Amygdala (tissue), 56 donors: ENCODE data around the gene GLIS2.
A peak's percentile ranks its signal among the peaks of the same experiment; 100 is the strongest.

ENCODE experiments used
- DNase-seq, 56 donors: peaks; one replicate each; lab custom pipeline; 2025; lab: John Stamatoyannopoulos, UW

The GLIS2 gene

DNA sequence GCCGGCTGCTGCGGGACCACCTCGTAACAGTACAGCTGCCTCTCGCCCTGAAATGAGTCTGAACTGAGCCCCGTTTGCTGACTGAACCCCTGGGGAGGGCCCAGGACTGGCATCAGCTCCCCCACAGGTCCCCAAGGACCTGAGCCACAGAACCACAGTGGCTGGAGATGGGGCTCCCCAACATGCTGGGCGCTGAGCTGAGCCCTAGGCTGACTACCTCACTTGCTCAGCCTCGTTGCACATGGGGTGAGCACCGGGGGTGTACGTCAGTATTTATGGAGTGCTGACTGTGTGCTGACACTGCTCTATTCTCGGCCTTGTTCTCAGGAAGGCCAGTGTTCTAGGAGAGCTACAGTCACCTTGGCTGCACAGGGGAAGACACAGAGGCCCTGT is 49.1 kb downstream of the GLIS2 start:
- DNase-seq, result no peak

DNA sequence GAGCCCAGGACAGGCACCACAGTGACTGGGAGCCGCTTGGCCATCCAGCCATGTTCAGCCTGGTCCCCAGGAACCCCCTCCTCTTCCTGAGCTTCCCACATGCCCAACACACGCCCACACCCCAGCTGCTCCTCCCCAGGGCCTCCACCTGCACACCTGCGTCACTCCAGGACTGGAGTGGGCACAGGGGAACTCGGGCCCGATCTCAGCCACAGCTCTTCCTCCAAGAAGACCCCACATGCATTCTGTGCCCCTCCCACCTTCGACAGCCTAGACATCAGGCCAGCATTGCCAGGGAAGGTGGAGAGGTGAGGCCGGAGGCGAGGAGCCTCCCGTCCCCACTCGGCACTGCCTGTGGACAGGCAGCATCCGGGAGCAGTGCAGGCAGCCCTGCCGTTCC is 49.7 kb downstream of the GLIS2 start:
- DNase-seq, result no peak

DNA sequence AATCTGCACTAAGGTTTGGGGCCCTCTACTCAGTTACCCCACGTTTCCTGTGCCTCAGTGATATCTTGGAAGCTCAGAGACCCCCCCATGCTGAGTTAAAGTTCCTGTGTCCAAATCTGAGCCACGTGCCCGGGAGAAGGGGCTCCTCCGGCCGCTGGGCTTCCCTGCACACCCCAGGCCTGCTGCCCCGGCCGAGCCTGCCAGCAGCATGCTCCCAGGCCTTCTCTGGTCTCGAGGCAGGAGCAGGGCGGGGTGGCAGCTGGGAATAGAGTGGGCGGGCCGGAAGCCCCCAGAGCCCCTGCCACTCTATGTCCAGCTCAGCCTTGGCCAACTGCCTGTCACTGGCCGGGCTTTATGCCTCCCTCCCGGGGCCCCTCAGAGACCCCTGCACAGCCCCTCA is 50.1 kb downstream of the GLIS2 start:
- DNase-seq, result no peak

DNA sequence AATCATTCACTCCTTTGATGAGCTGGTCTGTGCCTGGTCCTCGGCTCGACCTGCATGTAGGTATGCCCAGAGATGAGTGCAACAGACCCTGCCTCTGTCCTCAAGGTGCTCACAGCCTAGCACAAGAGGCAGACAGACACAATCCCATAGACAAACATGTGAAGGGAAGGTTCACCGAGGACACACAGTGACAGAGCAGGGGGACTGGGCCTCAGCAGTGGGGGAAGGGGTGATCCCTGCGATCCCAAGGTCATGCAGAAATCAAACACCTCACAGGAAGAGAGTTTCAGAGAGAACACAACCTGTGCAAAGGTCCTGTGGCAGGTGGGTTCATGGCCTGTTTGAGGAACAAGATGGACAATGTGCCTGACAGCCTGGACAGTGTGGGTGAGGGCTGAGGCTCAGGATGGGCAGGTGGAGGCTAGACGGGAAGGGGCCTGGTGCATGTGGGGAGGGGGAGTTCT is 51.6 kb downstream of the GLIS2 start:
- no peak for DNase-seq

DNA sequence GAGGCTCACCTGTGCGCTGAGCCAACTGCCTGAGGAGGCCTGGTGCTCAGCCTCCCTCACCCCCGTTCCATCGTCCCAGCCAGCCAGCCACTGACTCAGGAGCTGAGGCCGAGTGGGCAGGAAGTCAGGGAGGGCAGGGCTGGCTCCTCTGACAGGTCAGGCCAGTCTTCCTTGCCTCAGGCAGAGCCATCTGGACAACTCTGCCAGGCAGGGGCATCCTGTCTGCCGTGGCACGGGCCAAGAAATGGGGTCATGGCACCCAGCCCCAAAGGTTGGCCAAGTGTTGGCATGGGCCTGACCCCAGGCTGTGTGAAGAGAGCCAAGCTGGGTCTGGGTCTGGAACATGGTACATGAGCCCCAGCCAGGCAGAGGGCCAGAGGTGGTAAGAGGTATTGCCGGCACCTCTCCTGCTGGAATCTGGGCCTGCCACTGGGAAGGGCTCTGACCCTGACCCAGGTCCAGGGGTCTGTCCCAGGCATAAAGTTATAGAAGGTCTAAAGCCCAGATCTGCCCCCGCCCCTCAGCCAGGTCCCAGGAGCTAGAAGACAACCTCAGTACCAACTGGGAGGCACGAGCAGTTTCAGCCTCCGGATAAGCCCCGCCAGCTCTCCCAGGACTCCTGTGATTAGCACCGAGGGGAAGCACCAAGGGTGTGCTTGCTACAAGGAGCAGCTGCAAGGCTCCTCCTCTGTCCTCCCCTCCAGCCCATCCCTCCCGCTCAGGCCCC is 53.3 kb downstream of the GLIS2 start:
- DNase-seq, result no peak

DNA sequence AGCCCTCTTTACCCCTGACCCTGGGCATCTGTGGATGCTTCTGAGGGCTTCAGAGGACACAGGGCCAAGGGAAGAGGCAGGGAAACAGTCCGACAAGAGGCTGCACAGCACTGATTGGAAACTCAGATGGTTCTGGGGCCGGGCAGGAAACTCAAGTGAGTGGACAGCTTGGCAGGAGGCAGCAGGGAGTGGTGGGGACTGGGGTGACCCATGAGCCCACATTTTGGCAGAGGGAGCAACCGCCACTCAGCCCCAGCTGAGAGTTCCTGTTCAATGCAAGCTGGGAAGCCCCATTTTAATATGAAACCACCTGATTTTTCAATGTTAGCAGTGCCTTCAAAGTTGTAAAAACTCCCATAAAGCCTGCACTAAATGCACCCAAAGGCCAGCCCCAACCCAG is 54.3 kb downstream of the GLIS2 start:
- no peak for DNase-seq

DNA sequence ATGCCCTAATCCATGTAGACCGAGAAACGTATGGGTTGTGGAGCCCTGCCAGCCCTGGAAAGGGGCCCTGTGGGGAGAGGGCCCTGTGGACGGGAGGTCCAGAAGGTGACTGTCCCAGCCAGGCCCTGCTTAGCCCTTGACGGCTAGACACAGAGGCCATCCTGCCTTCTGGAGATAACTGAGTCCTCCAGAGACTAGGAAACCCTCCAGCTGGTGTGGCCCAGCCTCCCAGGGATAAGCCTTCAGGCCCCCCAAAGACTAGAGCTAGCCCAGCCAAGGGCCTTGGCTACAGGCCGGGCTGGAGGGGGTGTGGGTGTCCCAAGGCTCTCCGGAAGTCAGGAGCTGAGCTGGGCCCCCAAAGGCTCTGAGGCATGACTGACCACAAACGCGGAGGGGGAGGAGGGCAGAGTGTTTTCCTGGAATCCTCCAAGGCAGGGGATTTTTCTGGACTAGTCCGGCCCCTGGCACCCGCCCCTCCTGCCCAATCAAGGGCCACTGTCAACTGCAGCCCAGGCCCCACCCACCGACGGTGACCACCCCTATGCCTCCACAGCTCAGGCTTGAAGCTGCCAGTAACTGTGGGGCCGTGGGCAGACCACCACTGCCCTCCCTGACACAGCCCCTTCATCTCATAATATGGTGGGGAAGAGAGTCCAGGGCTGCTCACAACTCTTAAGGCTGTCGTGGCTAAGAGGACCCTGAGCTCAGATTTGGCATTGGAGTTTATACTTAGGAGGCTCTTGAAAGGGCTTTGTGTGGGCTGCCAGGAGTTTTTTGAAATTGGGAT is 54.9 kb downstream of the GLIS2 start:
- DNase-seq, result peak in 20 of 56 donors; percentile 7 to 56 (median 29)

DNA sequence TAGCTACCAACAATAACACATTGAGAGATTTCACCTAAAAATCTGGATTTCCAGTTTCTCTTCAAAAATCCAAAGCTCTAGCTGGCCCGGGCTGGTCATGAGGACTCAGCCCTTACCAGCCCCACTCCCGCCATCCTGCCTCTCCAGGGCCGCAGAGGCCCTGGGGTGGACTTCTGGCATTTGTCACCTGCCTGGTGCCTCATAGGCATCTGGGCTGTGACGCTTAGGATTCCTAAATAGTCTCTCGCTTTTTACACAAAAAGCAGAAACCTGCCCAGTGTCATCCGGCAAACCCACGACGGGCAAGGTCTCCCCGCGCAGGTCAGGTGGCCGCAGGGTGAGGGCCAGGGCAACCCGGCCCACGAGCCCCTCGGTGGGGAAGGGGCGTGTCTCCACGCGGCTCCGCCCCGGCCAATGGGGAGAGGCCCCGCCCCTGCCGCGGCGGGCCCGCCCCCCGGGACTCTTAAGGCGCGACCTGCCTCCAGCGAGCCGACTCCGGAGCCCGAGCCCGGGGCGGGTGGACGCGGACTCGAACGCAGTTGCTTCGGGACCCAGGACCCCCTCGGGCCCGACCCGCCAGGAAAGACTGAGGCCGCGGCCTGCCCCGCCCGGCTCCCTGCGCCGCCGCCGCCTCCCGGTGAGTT is 55.6 kb downstream of the GLIS2 start, which contains the start of gene VASN:
Gene VASN, plus strand, starts transcription at position 492 of the 644 bp plus-strand sequence. CDS start 9,030 bp downstream, outside the sequence.
- DNase-seq, result peak in 47 of 56 donors; percentile 13 to 81 (median 55)

DNA sequence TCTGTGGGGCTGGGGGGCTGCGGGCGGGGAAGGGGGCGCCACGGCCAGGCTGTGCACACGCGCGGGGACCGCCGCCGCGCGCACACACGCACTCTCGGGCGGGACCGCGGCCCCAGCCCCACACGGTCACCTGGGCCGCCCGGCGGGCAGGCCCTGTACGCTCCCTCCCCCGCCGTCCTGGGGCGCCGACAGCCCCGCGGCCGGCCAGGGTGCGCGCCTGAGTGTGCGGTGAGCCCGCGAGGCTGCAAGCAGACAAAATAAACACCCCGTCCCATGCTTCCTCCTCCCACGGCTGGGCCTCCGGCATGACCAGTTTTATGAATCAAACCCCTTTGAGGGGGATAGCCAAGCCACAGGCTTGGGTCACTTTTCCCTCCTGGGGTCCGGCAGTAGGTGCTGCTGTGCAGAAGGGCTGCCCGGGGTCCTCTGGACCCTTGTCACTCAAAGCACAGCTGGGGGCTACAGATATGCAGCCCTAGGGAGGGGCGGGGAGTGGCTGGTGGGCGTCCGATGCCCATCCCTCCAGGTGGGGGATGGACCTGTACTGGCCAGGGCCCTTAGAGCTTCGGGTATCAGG is 56.2 kb downstream of the GLIS2 start:
- peak in 3 of 56 donors; percentile 12 to 34 (median 31) for DNase-seq

DNA sequence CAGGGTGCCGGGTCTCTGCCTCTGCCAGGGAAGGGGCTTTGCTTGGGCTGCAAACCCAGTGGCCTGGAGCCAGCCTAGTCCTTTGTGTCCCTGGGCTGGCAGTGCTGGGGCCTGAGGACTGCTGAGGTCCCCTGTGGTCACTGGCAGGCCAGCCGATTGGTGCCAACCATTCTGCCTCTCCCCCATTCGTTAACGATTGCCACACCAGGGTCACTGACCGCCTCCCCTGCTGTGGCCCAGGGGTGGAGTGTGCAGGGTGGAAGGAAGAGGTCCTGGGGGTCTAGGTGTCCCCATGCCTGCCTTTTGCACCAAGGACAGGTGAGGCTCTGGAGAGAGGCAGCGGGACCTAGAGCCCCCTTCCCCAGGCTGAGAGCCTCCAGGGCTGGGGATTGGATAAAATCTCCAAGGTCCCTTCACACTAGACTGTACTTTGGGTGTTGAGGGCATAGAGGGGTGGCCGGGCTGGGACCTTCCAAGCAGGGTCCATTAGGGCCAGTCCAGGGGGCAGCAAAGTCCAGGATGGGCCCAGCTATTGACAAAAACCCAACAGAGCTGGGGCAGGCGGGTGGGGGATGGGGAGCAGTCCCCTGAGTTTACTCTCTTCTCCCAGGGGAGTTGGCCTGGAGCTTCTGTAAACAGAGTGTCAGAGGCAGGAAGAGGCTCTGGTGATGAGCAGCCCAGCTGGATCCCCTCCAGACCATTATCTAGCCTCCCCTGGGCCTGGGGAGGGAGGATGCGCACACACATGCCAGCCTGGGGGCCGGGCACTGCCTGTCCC is 56.9 kb downstream of the GLIS2 start:
- DNase-seq, result peak in 27 of 56 donors; percentile 10 to 55 (median 33)

DNA sequence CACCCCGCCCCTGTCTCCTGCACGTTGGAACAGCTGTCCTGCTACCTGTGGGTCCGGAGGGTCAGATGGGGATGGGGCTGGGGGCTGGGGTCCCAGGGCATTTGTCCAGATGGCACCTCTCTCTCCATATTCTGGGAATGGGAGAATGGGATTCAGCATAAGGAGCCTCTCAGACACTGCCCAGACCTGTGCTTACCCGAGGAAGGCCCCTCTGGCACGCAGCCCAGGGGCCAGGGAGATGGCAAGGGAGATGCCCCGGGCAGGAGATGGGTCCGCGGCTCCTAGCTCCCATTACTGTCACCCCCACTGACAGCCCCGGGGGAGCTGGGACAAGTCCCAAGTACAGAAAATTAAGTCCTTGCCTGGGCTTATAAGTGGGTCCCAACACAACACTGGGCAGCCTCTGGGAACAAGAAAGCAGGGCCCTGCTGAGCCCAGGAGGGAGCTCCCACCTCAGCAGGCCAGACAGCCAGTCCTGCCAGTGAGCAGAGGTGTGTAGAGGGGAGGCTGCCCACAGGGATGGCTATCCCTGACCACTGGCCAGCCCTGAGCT is 57.6 kb downstream of the GLIS2 start:
- peak in 1 of 56 donors; percentile 39 for DNase-seq

DNA sequence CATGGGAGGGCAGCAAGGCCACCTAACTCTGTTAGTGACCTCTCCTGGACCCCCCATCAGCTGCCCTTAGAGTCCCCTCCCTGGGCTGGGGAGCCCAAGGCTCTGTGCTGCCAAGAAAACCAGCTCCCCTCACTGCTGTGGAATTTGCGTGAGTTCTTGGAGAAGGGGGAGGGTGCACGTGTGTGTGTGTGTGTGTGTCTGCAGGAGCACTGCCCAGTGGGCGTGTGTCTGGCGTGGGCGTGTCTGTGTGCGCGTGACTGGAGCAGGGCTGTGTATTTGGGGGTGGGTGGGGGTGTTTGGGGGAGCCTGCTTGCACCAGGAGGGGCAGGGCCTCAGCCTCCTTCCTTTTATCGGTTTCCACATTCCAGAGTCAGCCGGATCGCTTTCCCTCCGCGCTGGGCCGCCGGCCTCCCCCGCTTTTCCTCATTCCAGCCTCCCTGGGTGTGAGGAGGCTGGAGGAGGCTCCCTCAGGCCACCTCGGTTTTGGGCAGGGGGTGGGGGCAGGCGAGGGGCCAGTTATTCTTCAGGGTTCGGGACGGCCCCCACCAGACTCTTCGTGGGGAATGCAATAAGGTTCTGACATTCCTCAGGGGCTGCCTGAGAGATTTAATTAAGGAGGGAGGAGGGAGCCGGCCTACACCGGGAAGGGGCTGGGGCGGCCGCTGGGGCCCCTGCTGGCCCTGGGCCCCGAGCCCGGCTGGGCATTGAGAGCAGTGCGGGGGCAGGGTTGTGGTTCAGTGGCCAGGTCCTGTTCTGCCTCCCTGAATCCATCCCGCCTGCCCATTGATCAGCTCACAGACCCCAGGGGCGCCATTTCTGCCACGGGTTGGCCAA is 58.3 kb downstream of the GLIS2 start:
- peak in 39 of 56 donors; percentile 14 to 72 (median 44) for DNase-seq

DNA sequence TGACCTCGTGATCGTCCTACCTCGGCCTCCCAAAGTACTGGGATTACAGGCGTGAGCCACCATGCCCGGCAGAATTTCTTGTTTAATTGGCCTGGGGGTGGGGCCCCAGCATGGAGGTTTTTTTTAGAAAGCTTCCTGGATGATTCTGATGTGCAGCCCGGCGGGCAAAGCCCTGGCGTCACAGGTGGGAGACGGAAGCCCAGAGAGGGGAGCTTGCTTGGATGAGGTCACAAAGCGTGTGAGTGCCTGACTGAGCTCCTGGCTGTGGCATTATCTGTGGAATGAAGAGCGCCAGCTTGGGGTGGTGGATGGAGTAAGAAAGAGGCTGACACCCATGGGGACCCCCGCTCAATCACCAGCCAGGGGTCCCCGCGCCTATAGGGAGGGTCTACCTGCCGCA is 59.9 kb downstream of the GLIS2 start:
- no peak for DNase-seq

DNA sequence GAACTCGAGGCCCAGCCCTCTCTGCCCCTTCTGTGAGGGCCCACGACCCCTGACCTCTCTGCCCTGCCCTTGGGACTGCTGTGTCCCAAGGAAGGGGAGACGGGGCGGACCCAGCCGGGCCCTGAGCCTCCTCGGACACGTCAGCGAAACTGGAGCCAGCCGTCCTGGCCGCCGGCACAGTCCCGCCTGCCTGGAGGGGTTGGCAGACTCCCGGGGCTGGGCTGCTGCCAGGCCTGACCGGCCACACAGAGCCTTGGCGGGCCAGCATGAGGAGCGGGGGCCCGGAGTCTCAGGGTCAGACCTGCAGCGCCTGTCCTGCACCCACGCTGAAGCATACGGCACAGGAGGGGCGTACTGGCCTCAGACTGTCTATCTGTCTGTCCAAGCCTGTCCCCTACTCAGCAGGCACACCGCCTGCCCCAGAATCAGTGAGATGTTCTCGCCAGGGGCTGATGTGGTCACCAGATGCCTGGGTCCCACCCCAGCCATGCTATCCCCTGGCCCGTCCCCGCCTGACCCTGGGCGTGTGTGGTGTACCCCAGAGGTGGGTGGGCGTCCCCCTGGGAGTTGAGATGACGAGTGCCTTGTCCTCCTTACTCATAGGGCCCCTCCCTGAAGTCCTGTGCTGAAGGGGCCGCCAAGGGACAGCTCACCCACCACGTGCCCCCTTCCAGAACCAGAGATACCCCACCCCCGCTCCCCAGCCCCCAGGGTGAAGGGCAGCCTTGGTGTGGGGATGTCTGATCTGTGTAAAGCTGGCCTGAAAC is 60.4 kb downstream of the GLIS2 start:
- DNase-seq, result peak in 52 of 56 donors; percentile 27 to 92 (median 71)

DNA sequence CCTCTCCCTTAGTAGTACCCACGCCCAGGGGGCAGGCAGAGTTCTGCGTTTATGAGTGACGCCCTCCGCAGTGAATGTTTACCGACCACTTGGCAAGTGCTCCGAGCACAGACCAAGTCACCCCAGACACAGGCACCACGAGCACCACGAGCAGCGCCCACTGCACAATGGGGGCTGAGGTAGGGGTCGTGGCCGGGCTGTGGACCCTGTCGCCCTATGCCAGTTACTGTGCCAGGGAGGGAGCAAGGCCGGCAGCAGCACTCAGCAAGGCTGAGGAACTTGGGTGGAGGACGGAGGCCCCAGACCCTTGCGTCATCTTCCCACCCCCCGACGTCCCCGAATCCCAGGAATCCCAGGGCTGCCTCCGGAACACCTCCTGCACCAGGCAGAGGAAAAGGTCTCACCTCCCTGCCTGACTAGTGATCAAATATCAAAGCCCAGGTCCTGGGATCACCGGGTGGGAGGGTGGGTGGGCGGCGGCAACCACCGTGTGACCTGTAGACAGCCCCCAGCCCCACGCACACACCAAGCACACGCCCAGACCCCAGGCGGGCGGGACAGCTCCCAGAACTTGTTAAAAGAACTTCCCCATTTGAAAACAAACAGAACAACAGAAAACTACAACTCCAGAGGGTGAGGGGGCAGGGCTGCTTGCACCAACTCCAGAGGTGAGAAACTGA is 61.2 kb downstream of the GLIS2 start:
- no peak for DNase-seq

DNA sequence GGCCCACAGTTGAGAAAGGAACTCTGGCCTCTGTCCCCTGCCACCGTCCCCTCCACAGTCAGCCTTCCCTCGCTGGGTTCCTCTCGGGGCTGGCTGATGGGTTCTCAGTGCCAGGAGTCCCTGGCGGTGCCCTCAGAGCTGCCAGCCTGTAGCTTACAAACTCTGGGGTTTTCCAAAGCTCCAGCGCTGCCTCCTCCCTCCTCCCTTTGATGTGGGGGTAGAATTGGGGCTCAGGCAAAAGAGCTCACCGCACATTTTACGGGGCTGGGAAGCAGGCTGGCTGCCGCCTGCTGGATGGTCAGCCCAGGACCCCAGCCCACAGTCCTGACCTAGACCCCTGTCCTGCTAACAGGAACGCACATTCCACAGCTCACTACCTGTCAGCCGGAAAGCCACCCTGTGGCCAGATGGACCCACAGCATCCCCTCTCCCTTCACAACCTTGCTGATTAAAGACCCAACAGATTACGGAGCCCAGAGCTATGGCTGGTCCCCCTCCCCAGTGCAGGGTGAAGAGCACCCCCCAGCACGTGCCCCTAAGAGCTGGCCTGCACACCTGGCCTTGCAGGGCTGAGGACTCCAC is 61.8 kb downstream of the GLIS2 start:
- peak in 11 of 56 donors; percentile 7 to 50 (median 29) for DNase-seq

DNA sequence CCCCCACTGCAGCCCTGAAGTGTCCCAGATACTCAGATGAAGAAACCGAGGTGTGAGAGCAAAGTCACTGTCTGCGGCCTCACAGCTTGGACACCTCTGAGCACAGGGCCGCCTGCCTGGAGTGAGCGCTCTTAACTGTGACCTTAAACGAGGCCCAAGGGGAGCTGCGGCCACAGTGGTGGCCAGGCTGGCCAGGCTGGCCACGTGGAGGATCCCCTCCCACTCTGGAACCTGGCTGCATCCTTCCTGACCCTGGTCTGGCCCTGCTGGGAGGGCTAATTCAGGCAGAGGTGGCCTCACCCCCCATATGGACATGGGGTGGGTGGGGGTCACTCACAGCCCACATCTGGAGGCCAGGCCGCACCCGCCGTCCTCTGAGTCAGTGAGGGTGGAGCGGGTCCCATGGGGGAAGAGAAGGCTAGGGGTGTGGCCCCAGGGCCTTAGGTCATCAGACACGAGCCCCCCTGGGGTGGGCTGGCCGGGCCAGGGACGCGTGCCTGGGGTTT is 62.3 kb downstream of the GLIS2 start:
- no peak for DNase-seq
